Karpas-422 (cell line): ENCODE results near the gene SLBP. TPM values are rescaled to one million over a fixed set of nuclear protein-coding genes. Genes with fewer than 3 reads are reported as not detected.

Source experiments
- DNase-seq: peaks from one replicate; pipeline ENCODE4 v3.0.0-alpha.2; 2015
- H2AFZ ChIP-seq: fragments of 200-600 bp; sonication (generic); 2 replicates; pipeline ENCODE4 v1.6.1; 2014; ENCODE audit warnings: antibody characterized with exemption, low read length, mixed read lengths
- H3K27ac ChIP-seq: fragments of 200-600 bp; sonication (generic); 2 replicates; pipeline ENCODE4 v1.5.1; 2014; ENCODE audit warnings: mild to moderate bottlenecking, low read length, moderate library complexity
- H3K27me3 ChIP-seq: fragments of 200-600 bp; sonication (generic); 2 replicates; pipeline ENCODE4 v1.6.1; 2014; ENCODE audit warnings: low read length, mixed read lengths
- H3K36me3 ChIP-seq: fragments of 200-600 bp; sonication (generic); 2 replicates; pipeline ENCODE4 v1.6.1; 2014; ENCODE audit warnings: low read length, mixed read lengths; ENCODE audit not compliant: insufficient read depth
- H3K4me1 ChIP-seq: fragments of 200-600 bp; sonication (generic); 2 replicates; pipeline ENCODE4 v1.6.1; 2014; ENCODE audit warnings: mild to moderate bottlenecking, low read length, mixed read lengths
- H3K4me2 ChIP-seq: fragments of 200-600 bp; sonication (generic); 2 replicates; pipeline ENCODE4 v1.6.1; 2014; ENCODE audit warnings: low read length, low read depth, mild to moderate bottlenecking; ENCODE audit not compliant: poor library complexity, severe bottlenecking
- H3K4me3 ChIP-seq: fragments of 200-600 bp; sonication (generic); 2 replicates; pipeline ENCODE4 v1.5.1; 2014; ENCODE audit warnings: mild to moderate bottlenecking, antibody characterized with exemption, low read length, mixed read lengths
- H3K79me2 ChIP-seq: fragments of 200-600 bp; sonication (generic); 2 replicates; pipeline ENCODE4 v1.6.1; 2014; ENCODE audit warnings: mild to moderate bottlenecking, low read length, mixed read lengths
- H3K9ac ChIP-seq: fragments of 200-600 bp; sonication (generic); 2 replicates; pipeline ENCODE4 v1.6.0; 2014; ENCODE audit warnings: low read length
- H3K9me2 ChIP-seq: fragments of 200-600 bp; sonication (generic), shearing (Covaris generic); replicated peaks from 2 replicates; pipeline ENCODE4 v1.6.0; 2014; ENCODE audit warnings: mild to moderate bottlenecking, low read length, moderate library complexity; ENCODE audit not compliant: insufficient read depth
- H3K9me3 ChIP-seq: fragments of 300-700, 200-600 bp; sonication (generic); 2 replicates; pipeline ENCODE4 v1.6.1; 2014; ENCODE audit warnings: low read length, mixed read lengths
- H4K20me1 ChIP-seq: fragments of 200-600 bp; sonication (generic); 2 replicates; pipeline ENCODE4 v1.6.1; 2014; ENCODE audit warnings: mild to moderate bottlenecking, antibody characterized with exemption, low read length, low read depth; ENCODE audit not compliant: insufficient read depth
- total RNA-seq: library from RNA; depleted of rRNA; stranded (reverse); fragments of >200 nt; shearing (Covaris generic); gene quantifications from 2 replicates; pipeline ENCODE4 v1.2.3, GENCODE V29; 2014; ENCODE audit warnings: low replicate concordance

SLBP gene
- total RNA-seq, 1 experiment from 2014 or later, result 82.1 TPM

DNA sequence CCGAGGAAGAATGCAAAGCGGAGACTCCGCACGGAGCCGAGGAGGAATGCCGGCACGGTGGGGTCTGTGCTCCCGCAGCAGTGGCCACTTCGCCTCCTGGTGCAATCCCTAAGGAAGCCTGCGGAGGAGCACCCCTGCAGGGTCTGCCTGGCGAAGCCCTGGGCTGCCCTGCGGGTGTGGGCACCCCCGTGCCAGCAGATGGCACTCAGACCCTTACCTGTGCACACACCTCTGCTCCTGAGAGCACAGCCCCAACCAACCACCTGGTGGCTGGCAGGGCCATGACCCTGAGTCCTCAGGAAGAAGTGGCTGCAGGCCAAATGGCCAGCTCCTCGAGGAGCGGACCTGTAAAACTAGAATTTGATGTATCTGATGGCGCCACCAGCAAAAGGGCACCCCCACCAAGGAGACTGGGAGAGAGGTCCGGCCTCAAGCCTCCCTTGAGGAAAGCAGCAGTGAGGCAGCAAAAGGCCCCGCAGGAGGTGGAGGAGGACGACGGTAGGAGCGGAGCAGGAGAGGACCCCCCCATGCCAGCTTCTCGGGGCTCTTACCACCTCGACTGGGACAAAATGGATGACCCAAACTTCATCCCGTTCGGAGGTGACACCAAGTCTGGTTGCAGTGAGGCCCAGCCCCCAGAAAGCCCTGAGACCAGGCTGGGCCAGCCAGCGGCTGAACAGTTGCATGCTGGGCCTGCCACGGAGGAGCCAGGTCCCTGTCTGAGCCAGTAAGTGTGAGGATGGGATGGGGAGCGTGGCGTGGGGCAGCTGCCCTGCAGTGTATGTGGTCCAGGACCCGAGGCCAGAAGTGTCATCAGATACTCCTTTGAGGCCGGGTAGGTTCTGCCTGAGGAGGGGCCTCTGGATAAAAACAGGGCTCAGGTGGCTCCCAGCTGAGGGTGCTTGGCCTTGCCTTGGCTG is 16.2 kb upstream of the SLBP start:
- no peaks in the 10 kb centered on the region; the same call in 1 of the 2 replicates for H4K20me1 ChIP-seq
- H3K27ac ChIP-seq, result no peak overlapping the region
- H3K9me2 ChIP-seq, result no peaks in the 10 kb centered on the region
- H3K27me3 ChIP-seq, result no peaks in the 10 kb centered on the region
- H3K4me3 ChIP-seq, result no peak overlapping the region
- H3K4me1 ChIP-seq, result peaks cover 2% of the 10 kb centered on the region
- no peak overlapping the region for H2AFZ ChIP-seq
- H3K9ac ChIP-seq, result no peak overlapping the region
- no peak overlapping the region for H3K4me2 ChIP-seq
- DNase-seq, result no peak
- peaks cover 54% of the 10 kb centered on the region for H3K79me2 ChIP-seq
- no peaks in the 10 kb centered on the region for H3K9me3 ChIP-seq
- peaks cover 76% of the 10 kb centered on the region for H3K36me3 ChIP-seq

DNA sequence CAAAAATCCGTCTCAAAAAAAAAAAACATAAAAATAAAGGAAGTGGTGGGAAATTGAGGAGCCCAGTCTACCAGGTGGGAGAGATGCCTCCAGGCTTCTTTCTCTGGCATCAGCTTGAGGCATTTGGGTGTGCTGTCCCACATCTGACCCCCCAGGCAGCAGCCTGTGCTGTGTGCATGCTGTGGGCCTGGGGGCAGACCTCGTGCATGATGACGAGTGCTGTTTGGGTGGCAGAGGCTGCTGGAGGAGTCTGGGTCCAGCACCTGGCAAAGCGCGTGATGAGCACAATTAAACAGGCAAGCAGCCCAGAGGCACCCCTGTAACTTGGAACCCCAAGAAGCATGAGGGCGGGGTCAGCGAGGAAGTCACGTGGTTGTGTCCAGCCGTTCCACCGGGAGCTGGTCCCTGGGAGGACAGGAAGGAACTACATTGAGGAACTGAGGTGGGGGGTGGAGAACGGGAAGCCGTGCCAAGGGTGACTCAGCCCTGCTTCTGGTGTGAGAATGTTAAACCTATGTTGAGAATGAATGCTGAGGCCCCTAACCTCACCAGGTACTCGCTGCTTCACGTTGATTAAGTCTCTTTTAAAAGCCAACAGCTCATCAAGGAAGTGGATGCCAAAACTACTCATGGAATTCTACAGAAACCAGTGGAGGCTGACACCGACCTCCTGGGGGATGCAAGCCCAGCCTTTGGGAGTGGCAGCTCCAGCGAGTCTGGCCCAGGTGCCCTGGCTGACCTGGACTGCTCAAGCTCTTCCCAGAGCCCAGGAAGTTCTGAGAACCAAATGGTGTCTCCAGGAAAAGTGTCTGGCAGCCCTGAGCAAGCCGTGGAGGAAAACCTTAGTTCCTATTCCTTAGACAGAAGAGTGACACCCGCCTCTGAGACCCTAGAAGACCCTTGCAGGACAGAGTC is 15.3 kb upstream of the SLBP start:
- no peaks in the 10 kb centered on the region for H3K9me2 ChIP-seq
- no peak for DNase-seq
- no peaks in the 10 kb centered on the region for H3K27me3 ChIP-seq
- H3K27ac ChIP-seq, result no peak overlapping the region
- H3K36me3 ChIP-seq, result peaks cover 69% of the 10 kb centered on the region
- H3K4me2 ChIP-seq, result no peak overlapping the region
- H3K9ac ChIP-seq, result no peak overlapping the region
- H3K4me1 ChIP-seq, result peaks cover 11% of the 10 kb centered on the region
- H3K9me3 ChIP-seq, result no peaks in the 10 kb centered on the region
- H4K20me1 ChIP-seq, result peaks cover 4% of the 10 kb centered on the region
- peaks cover 61% of the 10 kb centered on the region for H3K79me2 ChIP-seq
- H3K4me3 ChIP-seq, result no peak overlapping the region
- no peak overlapping the region for H2AFZ ChIP-seq

DNA sequence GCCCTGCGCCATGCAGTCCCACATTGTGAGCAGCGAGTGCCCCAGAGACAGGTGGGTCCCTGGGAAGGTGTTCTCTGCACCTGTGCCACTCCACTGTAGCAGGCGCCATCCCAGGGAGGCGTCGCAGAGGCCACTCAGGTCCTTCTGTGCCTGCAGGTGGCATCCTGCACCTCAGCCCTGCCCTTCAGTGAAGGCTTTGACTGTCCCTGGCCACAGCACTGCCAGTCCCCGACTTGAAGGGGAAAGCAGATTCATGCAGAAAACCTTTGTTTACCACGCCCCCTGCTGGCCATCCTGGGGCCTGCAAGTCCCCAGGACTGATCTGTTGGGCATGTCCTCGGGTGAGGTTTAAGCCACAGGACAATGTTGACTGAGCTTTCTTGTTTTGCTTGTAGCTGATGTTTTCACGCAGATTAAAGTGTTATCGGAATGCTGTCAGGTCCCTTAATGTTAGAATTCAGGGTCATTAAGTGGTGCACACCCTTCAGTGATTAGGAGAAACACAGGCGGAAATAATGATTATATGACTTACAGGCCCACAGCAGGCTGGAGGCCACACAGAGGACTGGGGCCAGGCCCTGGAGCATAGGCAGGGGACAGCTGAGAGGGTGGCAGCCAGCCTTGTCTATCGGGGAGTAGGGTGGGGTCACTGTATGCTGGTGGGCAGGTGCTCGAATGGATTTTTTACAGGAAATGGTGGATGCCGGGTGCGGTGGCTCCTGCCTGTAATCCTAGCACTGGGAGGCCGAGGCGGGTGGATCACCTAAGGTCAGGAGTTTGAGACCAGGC is 14.2 kb upstream of the SLBP start:
- DNase-seq, result peak; percentile 92
- Histone ChIP-seq H3K79me2 (peaks cover 70% of the 10 kb centered on the region), H3K9ac (no peak overlapping the region), H3K27me3 (no peaks in the 10 kb centered on the region), H3K36me3 (peaks cover 60% of the 10 kb centered on the region), H3K4me3 (no peak overlapping the region), H3K27ac (no peak overlapping the region), H4K20me1 (peaks cover 12% of the 10 kb centered on the region), H3K4me2 (no peak overlapping the region), H3K9me3 (no peaks in the 10 kb centered on the region), H3K9me2 (no peaks in the 10 kb centered on the region), H3K4me1 (peaks cover 13% of the 10 kb centered on the region), H2AFZ (no peak overlapping the region)

DNA sequence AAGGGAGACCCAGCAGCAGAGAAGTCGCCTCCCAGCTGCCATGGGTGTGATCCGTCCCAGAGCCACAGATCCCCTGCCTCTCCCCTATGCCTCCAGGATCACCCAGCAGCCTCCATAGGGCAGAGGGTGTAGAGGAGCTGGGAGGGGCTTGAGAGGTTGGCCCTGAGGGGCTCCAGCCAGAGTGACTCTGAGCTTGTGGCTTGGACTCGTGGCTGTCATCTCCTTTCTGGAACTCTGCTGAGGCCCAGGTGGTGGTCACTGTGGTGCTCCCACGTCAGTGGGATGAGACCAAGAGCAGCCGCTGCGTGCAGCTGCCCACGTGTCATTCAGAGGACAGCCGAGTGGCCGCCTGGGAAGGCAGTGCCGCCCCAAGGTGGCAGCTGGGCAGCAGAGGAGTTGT is 13.4 kb upstream of the SLBP start:
- Histone ChIP-seq H3K9ac (no peak overlapping the region), H3K4me2 (no peak overlapping the region), H2AFZ (no peak overlapping the region), H3K27ac (no peak overlapping the region), H3K9me2 (no peaks in the 10 kb centered on the region), H3K4me1 (peaks cover 13% of the 10 kb centered on the region), H3K4me3 (no peak overlapping the region), H4K20me1 (peaks cover 12% of the 10 kb centered on the region), H3K27me3 (no peaks in the 10 kb centered on the region), H3K36me3 (peaks cover 55% of the 10 kb centered on the region), H3K79me2 (peaks cover 70% of the 10 kb centered on the region), H3K9me3 (no peaks in the 10 kb centered on the region)
- no peak for DNase-seq

DNA sequence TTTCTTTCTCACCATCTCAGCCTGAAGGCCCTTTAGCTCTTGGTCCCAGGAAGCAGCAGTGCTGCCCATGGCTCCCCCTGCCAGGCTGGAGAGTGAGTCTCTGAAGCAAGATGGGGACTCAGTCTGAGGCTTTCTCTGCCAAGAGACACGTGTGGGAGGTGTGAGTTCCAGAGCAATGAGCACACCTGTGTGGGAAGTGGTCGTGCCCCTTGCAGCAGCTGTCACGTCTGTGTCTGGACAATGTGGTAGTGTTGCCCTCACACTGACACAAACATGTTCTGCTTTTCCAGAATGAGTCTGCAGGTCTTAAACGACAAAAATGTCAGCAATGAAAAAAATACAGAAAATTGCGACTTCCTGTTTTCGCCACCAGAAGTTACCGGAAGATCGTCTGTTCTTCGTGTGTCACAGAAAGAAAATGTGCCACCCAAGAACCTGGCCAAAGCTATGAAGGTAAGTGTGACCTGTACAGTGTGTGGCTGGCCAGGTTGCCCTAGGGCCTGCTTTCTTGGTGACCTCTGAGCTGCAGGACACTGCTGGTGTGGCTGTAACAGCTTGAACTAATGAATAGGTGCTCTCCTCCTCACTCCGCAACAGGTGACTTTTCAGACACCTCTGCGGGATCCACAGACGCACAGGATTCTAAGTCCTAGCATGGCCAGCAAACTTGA is 11.1 kb upstream of the SLBP start:
- Histone ChIP-seq H3K9me3 (no peaks in the 10 kb centered on the region), H3K9ac (peak overlapping the region; percentile 83), H3K36me3 (peaks cover 37% of the 10 kb centered on the region), H3K79me2 (peaks cover 73% of the 10 kb centered on the region), H3K27ac (peak overlapping the region; percentile 58), H4K20me1 (peaks cover 18% of the 10 kb centered on the region), H3K9me2 (no peaks in the 10 kb centered on the region), H3K4me2 (peak overlapping the region; percentile 97), H3K4me3 (peak overlapping the region; percentile 77), H2AFZ (no peak overlapping the region), H3K4me1 (peaks cover 35% of the 10 kb centered on the region), H3K27me3 (no peaks in the 10 kb centered on the region)
- no peak for DNase-seq

DNA sequence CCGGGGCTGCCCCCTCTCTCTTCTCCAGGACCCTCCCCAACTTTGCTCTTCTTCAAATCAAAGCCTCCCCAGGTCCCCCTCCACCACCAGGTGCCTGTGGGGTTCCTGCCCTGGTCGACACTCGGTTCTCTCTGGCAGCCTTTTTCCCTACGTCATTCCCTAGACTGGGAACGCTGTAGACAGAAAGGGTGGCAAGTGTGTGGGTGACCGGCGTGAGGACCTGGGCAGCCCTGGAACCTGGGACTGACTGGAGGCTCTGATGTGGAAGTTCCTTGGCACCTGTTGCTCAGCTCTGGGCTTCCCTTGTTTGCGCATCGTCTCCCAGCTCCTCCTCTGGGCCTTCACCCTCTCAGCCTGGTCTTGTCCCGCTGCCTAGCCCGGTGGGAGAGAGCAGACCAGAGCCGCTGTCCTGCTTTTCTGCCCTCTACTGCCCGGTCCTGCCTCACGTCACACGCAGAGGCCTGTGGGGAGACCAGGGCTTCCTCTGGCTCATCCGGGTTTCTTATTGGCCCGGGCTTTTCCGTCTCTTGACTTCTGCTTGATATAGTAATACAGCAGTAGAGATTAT is 10.5 kb upstream of the SLBP start:
- peak overlapping the region; percentile 97 for H3K4me2 ChIP-seq
- no peak for DNase-seq
- peak overlapping the region; percentile 83 for H3K9ac ChIP-seq
- no peak overlapping the region for H2AFZ ChIP-seq
- peaks cover 24% of the 10 kb centered on the region for H4K20me1 ChIP-seq
- peaks cover 40% of the 10 kb centered on the region for H3K4me1 ChIP-seq
- peaks cover 30% of the 10 kb centered on the region for H3K36me3 ChIP-seq
- peaks cover 70% of the 10 kb centered on the region for H3K79me2 ChIP-seq
- H3K27me3 ChIP-seq, result no peaks in the 10 kb centered on the region
- peak overlapping the region; percentile 77 for H3K4me3 ChIP-seq
- H3K9me2 ChIP-seq, result no peaks in the 10 kb centered on the region
- H3K27ac ChIP-seq, result peak overlapping the region; percentile 58
- H3K9me3 ChIP-seq, result no peaks in the 10 kb centered on the region
